Measurements from ENCODE around the gene ZNF611. TPM values are rescaled to one million over a fixed set of nuclear protein-coding genes. Genes with fewer than 3 reads are reported as not detected.
"Not testable (repeated sequence)": the region's sequence is repeated elsewhere in the genome, so short reads cannot be mapped to it uniquely, and the experiment has no call there.

The ZNF611 gene
- total RNA-seq, 4 donors from 2014 or later, result 4.9 to 8.7 (median 7.9) TPM

DNA sequence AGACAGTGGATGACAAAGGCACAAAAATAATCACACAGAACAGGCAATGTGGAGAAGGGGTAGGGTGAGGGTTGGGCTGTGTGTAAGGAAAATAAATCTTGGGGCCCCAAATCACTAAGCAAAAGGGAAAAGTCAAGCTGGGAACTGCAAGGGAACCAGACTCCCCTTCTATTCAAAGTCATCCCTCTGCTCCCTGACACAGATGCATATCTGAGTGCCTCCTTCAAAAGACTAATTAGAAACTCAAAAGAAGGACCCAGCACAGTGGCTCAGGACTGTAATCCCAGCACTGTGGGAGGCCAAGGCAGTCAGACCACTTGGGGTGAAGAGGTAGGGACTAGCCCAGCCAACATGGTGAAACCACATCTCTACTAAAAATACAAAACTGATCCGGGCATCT is 18.3 kb downstream of the ZNF611 start:
- H3K36me3 ChIP-seq, result peaks cover 0 to 75% (median 8%) of the 10 kb centered on the region in 3 donors
- intact Hi-C loops (cut with DNase I), result no loop called here
- 88 to 100% methylated on average over 1 of the region's 1 CpG for WGBS, 2 donors

DNA sequence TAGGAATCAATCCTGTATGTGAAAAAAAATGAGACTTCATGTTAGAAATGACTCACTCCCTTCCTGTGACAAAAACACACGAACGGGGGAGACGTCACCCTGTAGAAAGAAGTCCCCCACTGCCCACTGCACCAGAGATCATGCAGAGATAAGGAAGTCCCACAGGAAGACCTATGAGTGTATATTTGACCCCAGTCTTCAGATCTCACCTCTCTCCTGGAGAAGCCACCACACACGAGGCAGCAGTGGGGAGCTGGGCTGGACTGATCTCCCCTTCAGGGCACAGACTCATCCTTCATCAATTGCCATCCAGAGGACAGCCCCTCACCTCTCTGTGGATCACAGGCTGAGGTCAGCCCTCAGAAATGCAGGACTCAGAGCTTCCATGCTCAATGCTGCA is 18.9 kb downstream of the ZNF611 start:
- peaks cover 0 to 28% (median 9%) of the 10 kb centered on the region in 3 donors for H3K9me3 ChIP-seq
- H3K27me3 ChIP-seq; DNase-seq; H3K4me1 ChIP-seq; H3K27ac ChIP-seq; H3K4me3 ChIP-seq; intact Hi-C loops (cut with DNase I): not testable (repeated sequence)
- 46 to 54% methylated on average over 4 of the region's 4 CpGs for WGBS, 2 donors
- H3K36me3 ChIP-seq, result peaks cover 0 to 75% (median 6%) of the 10 kb centered on the region in 3 donors

More for the DNA sequence above, 18.3 kb downstream of the ZNF611 start:
- H3K27ac ChIP-seq, result no peak overlapping the region
- no peaks in the 10 kb centered on the region for H3K27me3 ChIP-seq
- DNase-seq, result no peak
- H3K9me3 ChIP-seq, result peaks cover 0 to 30% (median 14%) of the 10 kb centered on the region in 3 donors
- no peak for TF ChIP-seq POLR2A (IDR thresholded peaks at IDR 0.05)
- TF ChIP-seq, protein P1, sequence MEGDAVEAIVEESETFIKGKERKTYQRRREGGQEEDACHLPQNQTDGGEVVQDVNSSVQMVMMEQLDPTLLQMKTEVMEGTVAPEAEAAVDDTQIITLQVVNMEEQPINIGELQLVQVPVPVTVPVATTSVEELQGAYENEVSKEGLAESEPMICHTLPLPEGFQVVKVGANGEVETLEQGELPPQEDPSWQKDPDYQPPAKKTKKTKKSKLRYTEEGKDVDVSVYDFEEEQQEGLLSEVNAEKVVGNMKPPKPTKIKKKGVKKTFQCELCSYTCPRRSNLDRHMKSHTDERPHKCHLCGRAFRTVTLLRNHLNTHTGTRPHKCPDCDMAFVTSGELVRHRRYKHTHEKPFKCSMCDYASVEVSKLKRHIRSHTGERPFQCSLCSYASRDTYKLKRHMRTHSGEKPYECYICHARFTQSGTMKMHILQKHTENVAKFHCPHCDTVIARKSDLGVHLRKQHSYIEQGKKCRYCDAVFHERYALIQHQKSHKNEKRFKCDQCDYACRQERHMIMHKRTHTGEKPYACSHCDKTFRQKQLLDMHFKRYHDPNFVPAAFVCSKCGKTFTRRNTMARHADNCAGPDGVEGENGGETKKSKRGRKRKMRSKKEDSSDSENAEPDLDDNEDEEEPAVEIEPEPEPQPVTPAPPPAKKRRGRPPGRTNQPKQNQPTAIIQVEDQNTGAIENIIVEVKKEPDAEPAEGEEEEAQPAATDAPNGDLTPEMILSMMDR (IDR thresholded peaks at IDR 0.05), result no peak
- no peaks in the 10 kb centered on the region for H3K4me1 ChIP-seq
- no peak overlapping the region for H3K4me3 ChIP-seq

GRCh38 chr19:52715330-52715729 is 19.5 kb downstream of the ZNF611 start:
- H3K9me3 ChIP-seq, result peaks cover 0 to 25% (median 4%) of the 10 kb centered on the region in 3 donors
- H3K4me3 ChIP-seq; H3K4me1 ChIP-seq; H3K27me3 ChIP-seq; H3K27ac ChIP-seq; DNase-seq; intact Hi-C loops (cut with DNase I): not testable (repeated sequence)
- 72 to 83% methylated on average over 4 to 5 of the region's 5 CpGs for WGBS, 2 donors
- peaks cover 0 to 75% (median 0%) of the 10 kb centered on the region in 3 donors for H3K36me3 ChIP-seq

DNA sequence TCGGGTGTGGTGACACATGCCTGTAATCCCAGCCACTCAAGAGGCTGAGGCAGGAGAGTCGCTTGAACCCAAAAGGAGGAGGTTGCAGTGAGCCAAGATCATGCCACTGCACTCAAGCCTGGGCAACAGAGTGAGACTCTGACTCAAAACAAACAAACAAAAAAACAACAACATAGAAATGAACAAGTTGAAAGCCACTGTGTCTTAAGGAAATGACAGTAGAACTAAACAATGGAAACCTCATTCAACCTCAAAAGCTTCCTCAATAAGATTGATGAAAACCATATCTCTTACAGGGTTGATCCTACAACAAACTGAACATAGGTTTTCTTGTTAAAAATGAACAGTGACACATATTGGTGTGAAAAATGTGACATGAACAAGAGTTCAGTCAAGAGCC is 21.8 kb downstream of the ZNF611 start:
- H3K27me3 ChIP-seq; intact Hi-C loops (cut with DNase I); H3K4me3 ChIP-seq; H3K4me1 ChIP-seq; H3K27ac ChIP-seq; DNase-seq: not testable (repeated sequence)
- peaks cover 0 to 79% (median 0%) of the 10 kb centered on the region in 3 donors for H3K36me3 ChIP-seq
- H3K9me3 ChIP-seq, result peaks cover 0 to 37% (median 11%) of the 10 kb centered on the region in 3 donors
- 96 to 100% methylated on average over 2 of the region's 2 CpGs for WGBS, 2 donors

GRCh38 chr19:52711661-52712060 is 23.2 kb downstream of the ZNF611 start:
- H3K27ac ChIP-seq; DNase-seq; H3K27me3 ChIP-seq; H3K4me3 ChIP-seq; intact Hi-C loops (cut with DNase I); H3K4me1 ChIP-seq: not testable (repeated sequence)
- Histone ChIP-seq H3K9me3 (peaks cover 0 to 50% (median 16%) of the 10 kb centered on the region in 3 donors), H3K36me3 (peaks cover 0 to 92% (median 3%) of the 10 kb centered on the region in 3 donors)
- 87% methylated on average over 3 of the region's 3 CpGs for WGBS, 2 donors

DNA sequence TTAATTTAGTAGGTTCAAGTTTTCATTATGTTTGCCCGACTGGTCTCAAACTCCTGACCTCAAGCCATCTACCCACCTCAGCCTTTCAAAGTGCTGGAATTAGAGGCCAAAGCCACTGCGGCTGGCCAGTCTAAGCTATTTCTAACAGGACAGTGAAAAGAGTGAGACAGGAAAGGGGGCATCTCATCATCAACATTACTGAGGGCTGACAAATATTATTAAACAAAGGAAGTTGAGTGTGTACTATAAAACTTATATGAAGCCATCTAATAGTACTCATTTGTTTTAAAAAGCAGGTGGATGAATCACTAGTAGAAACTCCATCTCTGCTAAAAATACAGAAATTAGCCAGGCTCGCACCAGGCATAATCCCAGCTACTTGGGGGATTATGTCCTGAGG is 24.3 kb downstream of the ZNF611 start:
- intact Hi-C loops (cut with DNase I), result no loop called here
- H3K36me3 ChIP-seq, result peaks cover 0 to 99% (median 11%) of the 10 kb centered on the region in 3 donors
- no peak overlapping the region for H3K4me3 ChIP-seq
- 93 to 98% methylated on average over 3 of the region's 3 CpGs for WGBS, 2 donors
- no peak for DNase-seq
- no peak for TF ChIP-seq POLR2A (IDR thresholded peaks at IDR 0.05)
- TF ChIP-seq, protein P1 (IDR thresholded peaks at IDR 0.05), result no peak
- H3K27ac ChIP-seq, result no peak overlapping the region
- H3K9me3 ChIP-seq, result peaks cover 0 to 62% (median 25%) of the 10 kb centered on the region in 3 donors
- no peaks in the 10 kb centered on the region for H3K27me3 ChIP-seq
- no peaks in the 10 kb centered on the region for H3K4me1 ChIP-seq

- intact Hi-C loops (cut with DNase I); H3K27ac ChIP-seq; DNase-seq; H3K27me3 ChIP-seq; H3K4me3 ChIP-seq; H3K4me1 ChIP-seq: not testable (repeated sequence)
- 90 to 92% methylated on average over 3 of the region's 3 CpGs for WGBS, 2 donors
- Histone ChIP-seq H3K9me3 (peaks cover 0 to 91% (median 44%) of the 10 kb centered on the region in 3 donors), H3K36me3 (peaks cover 0 to 59% (median 12%) of the 10 kb centered on the region in 3 donors)
These were observed 29.2 kb downstream of the ZNF611 start for GRCh38 chr19:52705615-52706014.

DNA sequence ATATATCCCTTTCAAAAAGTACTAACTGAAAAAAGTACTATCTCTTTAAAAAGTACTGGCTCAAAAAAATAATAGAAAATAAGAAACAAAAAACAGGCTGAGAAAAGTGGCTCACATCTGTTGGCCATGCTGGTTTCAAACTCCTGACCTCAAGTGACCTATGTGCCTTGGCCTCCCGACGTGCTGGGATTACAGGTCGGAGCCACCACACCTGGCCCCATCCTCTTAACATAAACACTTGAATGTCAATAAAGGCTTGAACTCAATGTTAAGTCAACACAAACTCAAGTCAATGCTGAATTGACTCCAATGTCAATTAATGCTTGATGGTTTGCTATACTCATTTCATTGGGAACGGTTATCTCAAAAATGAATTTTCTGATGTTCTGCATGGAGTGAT is 30.9 kb downstream of the ZNF611 start:
- no peak for TF ChIP-seq POLR2A (IDR thresholded peaks at IDR 0.05)
- TF ChIP-seq, protein P1 (IDR thresholded peaks at IDR 0.05), result no peak
- no peaks in the 10 kb centered on the region for H3K27me3 ChIP-seq
- DNase-seq, result no peak
- H3K4me3 ChIP-seq, result no peak overlapping the region
- intact Hi-C loops (cut with DNase I), result no loop called here
- H3K9me3 ChIP-seq, result peaks cover 0 to 88% (median 37%) of the 10 kb centered on the region in 3 donors
- 84 to 93% methylated on average over 4 of the region's 4 CpGs for WGBS, 2 donors
- no peak overlapping the region for H3K27ac ChIP-seq
- H3K4me1 ChIP-seq, result no peaks in the 10 kb centered on the region
- peaks cover 0 to 42% (median 12%) of the 10 kb centered on the region in 3 donors for H3K36me3 ChIP-seq
